ENCODE results near the gene SKAP2.

SKAP2 gene

DNA sequence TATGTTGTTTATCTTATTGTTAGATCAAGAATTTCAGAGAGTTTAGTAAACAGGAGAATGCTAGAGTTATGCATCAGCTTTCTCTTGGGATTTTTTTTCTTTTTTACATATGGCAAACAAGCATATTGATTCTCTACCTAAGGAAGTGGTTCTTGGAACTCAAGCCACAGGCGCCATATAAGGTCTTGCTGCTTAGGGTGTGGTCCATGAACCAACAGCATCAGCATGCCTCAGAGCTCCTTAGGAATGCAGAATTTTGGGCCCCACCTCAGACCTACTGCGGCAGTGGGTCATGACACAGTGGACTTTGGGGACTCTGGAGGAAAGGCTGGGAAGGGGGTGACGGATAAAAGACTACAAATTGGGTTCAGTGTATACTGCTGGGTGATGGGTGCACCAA lies 230.8 kb downstream of the SKAP2 start:
- Histone ChIP-seq H3K9me3 (ENCODE audit: control insufficient read depth, insufficient read depth, low read depth, low read length) (no peaks in the 10 kb centered on the region), H3K4me1 (ENCODE audit: control insufficient read depth, insufficient read depth, low read length) (no peaks in the 10 kb centered on the region), H3K27ac (ENCODE audit: extremely low read depth, low read depth, low read length) (no peak overlapping the region), H3K4me3 (ENCODE audit: low read depth, low read length) (no peak overlapping the region), H3K36me3 (ENCODE audit: control insufficient read depth in 2 of 2, insufficient read depth in 1 of 2, low read length in 2 of 2) (no peaks in the 10 kb centered on the region)
- no peak for TF ChIP-seq ZNF112 (tag by site-specific recombination; IDR thresholded peaks at IDR 0.05)
- TF ChIP-seq TRIM28 (IDR thresholded peaks at IDR 0.05; ENCODE audit: borderline replicate concordance, low read length) = no peak
- TF ChIP-seq ZNF747 (tag by site-specific recombination; IDR thresholded peaks at IDR 0.05) = no peak
- no peak for TF ChIP-seq ZNF169 (tag by site-specific recombination; IDR thresholded peaks at IDR 0.05)
- no peak for TF ChIP-seq SP2 (tag by site-specific recombination; IDR thresholded peaks at IDR 0.05)
- no peak for TF ChIP-seq ZSCAN30 (tag by site-specific recombination; IDR thresholded peaks at IDR 0.05)
- no peak for TF ChIP-seq ZNF76 (tag by site-specific recombination; IDR thresholded peaks at IDR 0.05; ENCODE audit: borderline replicate concordance, low read depth)
- TF ChIP-seq ZNF157 (tag by site-specific recombination; IDR thresholded peaks at IDR 0.05) = no peak
- TF ChIP-seq ZNF654 (tag by site-specific recombination; IDR thresholded peaks at IDR 0.05; ENCODE audit: low read depth) = no peak
- no peak for TF ChIP-seq ZNF658 (tag by site-specific recombination; IDR thresholded peaks at IDR 0.05)
- TF ChIP-seq, protein P1, sequence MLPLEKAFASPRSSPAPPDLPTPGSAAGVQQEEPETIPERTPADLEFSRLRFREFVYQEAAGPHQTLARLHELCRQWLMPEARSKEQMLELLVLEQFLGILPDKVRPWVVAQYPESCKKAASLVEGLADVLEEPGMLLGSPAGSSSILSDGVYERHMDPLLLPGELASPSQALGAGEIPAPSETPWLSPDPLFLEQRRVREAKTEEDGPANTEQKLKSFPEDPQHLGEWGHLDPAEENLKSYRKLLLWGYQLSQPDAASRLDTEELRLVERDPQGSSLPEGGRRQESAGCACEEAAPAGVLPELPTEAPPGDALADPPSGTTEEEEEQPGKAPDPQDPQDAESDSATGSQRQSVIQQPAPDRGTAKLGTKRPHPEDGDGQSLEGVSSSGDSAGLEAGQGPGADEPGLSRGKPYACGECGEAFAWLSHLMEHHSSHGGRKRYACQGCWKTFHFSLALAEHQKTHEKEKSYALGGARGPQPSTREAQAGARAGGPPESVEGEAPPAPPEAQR (tag by site-specific recombination; IDR thresholded peaks at IDR 0.05) = no peak
- POLR2A ChIA-PET = no interaction called here
- CTCF ChIA-PET = no interaction called here

DNA sequence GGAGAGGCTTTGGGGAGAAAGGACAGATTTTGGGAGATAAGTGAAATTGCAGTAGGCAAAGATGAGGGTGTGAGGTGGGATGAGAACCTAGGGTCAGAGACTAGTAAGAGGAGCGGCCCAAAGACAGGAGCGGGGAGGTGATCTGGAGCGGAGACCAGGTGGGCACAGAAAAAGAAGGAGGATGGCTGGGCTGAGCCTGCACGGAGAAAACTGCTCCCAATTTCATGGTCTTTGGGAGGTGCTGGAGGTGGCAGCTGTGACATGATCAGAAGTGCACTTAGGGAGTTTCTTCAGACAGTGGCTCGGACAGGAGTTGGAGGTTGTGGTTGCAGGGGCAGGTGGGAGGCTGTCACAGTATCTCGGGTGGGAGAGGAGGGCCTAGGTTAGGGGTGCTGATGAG lies 232.8 kb downstream of the SKAP2 start:
- ChIA-PET POLR2A (no interaction called here), CTCF (no interaction called here)
- H3K27ac ChIP-seq (ENCODE audit: extremely low read depth, low read depth, low read length) = no peak overlapping the region
- H3K9me3 ChIP-seq (ENCODE audit: control insufficient read depth, insufficient read depth, low read depth, low read length) = no peaks in the 10 kb centered on the region
- no peaks in the 10 kb centered on the region for H3K4me1 ChIP-seq (ENCODE audit: control insufficient read depth, insufficient read depth, low read length)
- H3K4me3 ChIP-seq (ENCODE audit: low read depth, low read length) = no peak overlapping the region
- no peaks in the 10 kb centered on the region for H3K36me3 ChIP-seq (ENCODE audit: control insufficient read depth in 2 of 2, insufficient read depth in 1 of 2, low read length in 2 of 2)
- TF ChIP-seq, protein P2, sequence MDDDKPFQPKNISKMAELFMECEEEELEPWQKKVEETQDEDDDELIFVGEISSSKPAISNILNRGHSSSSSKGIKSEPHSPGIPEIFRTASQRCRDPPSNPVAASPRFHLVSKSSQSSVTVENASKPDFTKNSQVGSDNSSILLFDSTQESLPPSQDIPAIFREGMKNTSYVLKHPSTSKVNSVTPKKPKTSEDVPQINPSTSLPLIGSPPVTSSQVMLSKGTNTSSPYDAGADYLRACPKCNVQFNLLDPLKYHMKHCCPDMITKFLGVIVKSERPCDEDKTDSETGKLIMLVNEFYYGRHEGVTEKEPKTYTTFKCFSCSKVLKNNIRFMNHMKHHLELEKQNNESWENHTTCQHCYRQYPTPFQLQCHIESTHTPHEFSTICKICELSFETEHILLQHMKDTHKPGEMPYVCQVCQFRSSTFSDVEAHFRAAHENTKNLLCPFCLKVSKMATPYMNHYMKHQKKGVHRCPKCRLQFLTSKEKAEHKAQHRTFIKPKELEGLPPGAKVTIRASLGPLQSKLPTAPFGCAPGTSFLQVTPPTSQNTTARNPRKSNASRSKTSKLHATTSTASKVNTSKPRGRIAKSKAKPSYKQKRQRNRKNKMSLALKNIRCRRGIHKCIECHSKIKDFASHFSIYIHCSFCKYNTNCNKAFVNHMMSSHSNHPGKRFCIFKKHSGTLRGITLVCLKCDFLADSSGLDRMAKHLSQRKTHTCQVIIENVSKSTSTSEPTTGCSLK (tag by site-specific recombination; IDR thresholded peaks at IDR 0.05) = no peak
- TF ChIP-seq SETDB1 (IDR thresholded peaks at IDR 0.05; ENCODE audit: insufficient read length, low read length) = no peak
- no peak for TF ChIP-seq ZNF354C (tag by site-specific recombination; IDR thresholded peaks at IDR 0.05; ENCODE audit: borderline replicate concordance, low read depth)

DNA sequence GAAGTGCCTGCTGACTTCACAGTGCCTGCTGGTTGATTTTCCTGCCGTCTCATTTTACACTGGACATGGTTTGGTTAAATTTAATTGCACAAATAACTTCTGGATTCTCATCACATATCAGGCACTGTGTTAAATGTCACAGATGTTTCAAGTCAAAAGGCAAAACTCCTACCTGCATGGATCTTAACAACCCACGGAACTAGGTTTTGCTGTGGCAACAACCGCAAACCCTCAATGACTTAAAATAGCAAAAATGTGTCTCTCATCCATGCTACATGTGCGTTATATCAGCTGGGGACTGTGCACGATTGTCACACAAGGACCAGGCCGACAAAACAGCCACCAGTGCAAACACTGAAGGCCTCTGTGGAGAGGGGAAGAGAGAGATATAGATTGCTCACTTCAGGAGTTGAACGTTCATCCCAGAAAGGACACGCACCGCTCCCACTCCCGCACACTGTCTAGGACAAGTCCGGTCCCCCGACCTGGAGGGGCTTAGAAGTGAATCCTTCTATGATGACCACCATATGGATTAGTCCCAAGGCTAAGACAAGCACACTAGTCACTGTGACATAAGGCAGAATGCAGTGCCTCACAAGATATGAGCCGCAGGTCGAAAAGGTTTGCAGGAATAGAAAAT lies 233.3 kb downstream of the SKAP2 start:
- H3K9me3 ChIP-seq (ENCODE audit: control insufficient read depth, insufficient read depth, low read depth, low read length) = no peaks in the 10 kb centered on the region
- CTCF ChIA-PET = no interaction called here
- H3K4me3 ChIP-seq (ENCODE audit: low read depth, low read length) = no peak overlapping the region
- H3K4me1 ChIP-seq (ENCODE audit: control insufficient read depth, insufficient read depth, low read length) = no peaks in the 10 kb centered on the region
- POLR2A ChIA-PET = no interaction called here
- no peaks in the 10 kb centered on the region for H3K36me3 ChIP-seq (ENCODE audit: control insufficient read depth in 2 of 2, insufficient read depth in 1 of 2, low read length in 2 of 2)
- TF ChIP-seq, protein P3, sequence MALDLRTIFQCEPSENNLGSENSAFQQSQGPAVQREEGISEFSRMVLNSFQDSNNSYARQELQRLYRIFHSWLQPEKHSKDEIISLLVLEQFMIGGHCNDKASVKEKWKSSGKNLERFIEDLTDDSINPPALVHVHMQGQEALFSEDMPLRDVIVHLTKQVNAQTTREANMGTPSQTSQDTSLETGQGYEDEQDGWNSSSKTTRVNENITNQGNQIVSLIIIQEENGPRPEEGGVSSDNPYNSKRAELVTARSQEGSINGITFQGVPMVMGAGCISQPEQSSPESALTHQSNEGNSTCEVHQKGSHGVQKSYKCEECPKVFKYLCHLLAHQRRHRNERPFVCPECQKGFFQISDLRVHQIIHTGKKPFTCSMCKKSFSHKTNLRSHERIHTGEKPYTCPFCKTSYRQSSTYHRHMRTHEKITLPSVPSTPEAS (tag by site-specific recombination; IDR thresholded peaks at IDR 0.05) = no peak
- no peak for TF ChIP-seq ZNF324 (tag by site-specific recombination; IDR thresholded peaks at IDR 0.05)
- TF ChIP-seq, protein P4, sequence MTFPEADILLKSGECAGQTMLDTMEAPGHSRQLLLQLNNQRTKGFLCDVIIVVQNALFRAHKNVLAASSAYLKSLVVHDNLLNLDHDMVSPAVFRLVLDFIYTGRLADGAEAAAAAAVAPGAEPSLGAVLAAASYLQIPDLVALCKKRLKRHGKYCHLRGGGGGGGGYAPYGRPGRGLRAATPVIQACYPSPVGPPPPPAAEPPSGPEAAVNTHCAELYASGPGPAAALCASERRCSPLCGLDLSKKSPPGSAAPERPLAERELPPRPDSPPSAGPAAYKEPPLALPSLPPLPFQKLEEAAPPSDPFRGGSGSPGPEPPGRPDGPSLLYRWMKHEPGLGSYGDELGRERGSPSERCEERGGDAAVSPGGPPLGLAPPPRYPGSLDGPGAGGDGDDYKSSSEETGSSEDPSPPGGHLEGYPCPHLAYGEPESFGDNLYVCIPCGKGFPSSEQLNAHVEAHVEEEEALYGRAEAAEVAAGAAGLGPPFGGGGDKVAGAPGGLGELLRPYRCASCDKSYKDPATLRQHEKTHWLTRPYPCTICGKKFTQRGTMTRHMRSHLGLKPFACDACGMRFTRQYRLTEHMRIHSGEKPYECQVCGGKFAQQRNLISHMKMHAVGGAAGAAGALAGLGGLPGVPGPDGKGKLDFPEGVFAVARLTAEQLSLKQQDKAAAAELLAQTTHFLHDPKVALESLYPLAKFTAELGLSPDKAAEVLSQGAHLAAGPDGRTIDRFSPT (tag by site-specific recombination; IDR thresholded peaks at IDR 0.05) = no peak
- no peak overlapping the region for H3K27ac ChIP-seq (ENCODE audit: extremely low read depth, low read depth, low read length)
